NCI-H1092 treated with DMSO at 0.1 percent for 48 hours (cell line): ENCODE measurements around the gene NRROS.

Experiments used
- DNase-seq: peaks from one replicate; lab custom pipeline; 2025; lab: John Stamatoyannopoulos, UW

NRROS gene

GRCh38 chr3:196650740-196651311 is 11.3 kb downstream of the NRROS start:
- no peak for DNase-seq

GRCh38 chr3:196651819-196652218 is 12.3 kb downstream of the NRROS start:
- no peak for DNase-seq

GRCh38 chr3:196652961-196653795 is 13.7 kb downstream of the NRROS start:
- no peak for DNase-seq

GRCh38 chr3:196654006-196654734 is 14.7 kb downstream of the NRROS start:
- no peak for DNase-seq

- DNase-seq = no peak
Measured at GRCh38 chr3:196654735-196655090, 15.2 kb downstream of the NRROS start.

GRCh38 chr3:196655496-196655895 is 16.0 kb downstream of the NRROS start:
- DNase-seq = no peak

- no peak for DNase-seq
Measured at GRCh38 chr3:196656213-196656612, 16.7 kb downstream of the NRROS start.

- no peak for DNase-seq
Measured at GRCh38 chr3:196659901-196660351, 20.4 kb downstream of the NRROS start.

GRCh38 chr3:196660381-196661166 is 21.1 kb downstream of the NRROS start:
- DNase-seq = peak; percentile 66

GRCh38 chr3:196661400-196661799 is 21.9 kb downstream of the NRROS start:
- peak; percentile 16 for DNase-seq

GRCh38 chr3:196662033-196662432 is 22.5 kb downstream of the NRROS start:
- DNase-seq = peak; percentile 18

GRCh38 chr3:196662711-196663571 is 23.4 kb downstream of the NRROS start:
- DNase-seq = no peak

- peak; percentile 28 for DNase-seq
Measured at GRCh38 chr3:196666001-196666867, 26.7 kb downstream of the NRROS start.

GRCh38 chr3:196667056-196667825 is 27.7 kb downstream of the NRROS start:
- DNase-seq = no peak

- no peak for DNase-seq
Measured at GRCh38 chr3:196670339-196670738, 30.8 kb downstream of the NRROS start.

- no peak for DNase-seq
Measured at GRCh38 chr3:196673632-196674031, 34.1 kb downstream of the NRROS start.

GRCh38 chr3:196677353-196677752 is 37.9 kb downstream of the NRROS start:
- DNase-seq = no peak

GRCh38 chr3:196677931-196678330 is 38.4 kb downstream of the NRROS start:
- DNase-seq = no peak
